HCT116 (cell line): Measurements from ENCODE around the gene PLA2R1. TPM values are rescaled to one million over a fixed set of nuclear protein-coding genes. Genes with fewer than 3 reads are reported as not detected.

Experiments
- ATAC-seq: fragments of 200-7000 bp; cut with Tn5 transposase; 2 replicates; pipeline ENCODE4 v1.9.1; 2020; ENCODE audit warnings: mild to moderate bottlenecking, moderate library complexity
- BruUV-seq: library from RNA; stranded (reverse); fragments of 400-500 nt; replicated peaks from 2 replicates; lab custom pipeline; 2021; lab: Mats Ljungman, UMichigan
- CTCF ChIA-PET: fragments of 300-600 bp; sonication (Branson Sonifier 250); formaldehyde crosslinking; loops from one replicate; lab custom pipeline; 2021; ENCODE audit warnings: antibody characterized with exemption; lab: Charles Lee
- POLR2A ChIA-PET: fragments of 300-600, 350-600 bp; sonication (Branson Sonifier 250); formaldehyde crosslinking; loops from one replicate; lab custom pipeline; 2021; ENCODE audit warnings: antibody characterized with exemption; lab: Charles Lee
- RAD21 ChIA-PET, 2 experiments: fragments of 300-600 bp; sonication (Branson Sonifier 250); formaldehyde crosslinking; loops; one replicate each; lab custom pipeline; 2023; ENCODE audit warnings: low total read pairs in 2 of 2; ENCODE audit not compliant: uncharacterized antibody in 2 of 2, unreplicated experiment in 2 of 2, low non-redundant PET in 1 of 2; lab: Charles Lee
- DNase-seq: peaks from one replicate; pipeline ENCODE4 v3.0.0-alpha.2; 2010; ENCODE audit warnings: low read depth, low spot score
- H2AFZ ChIP-seq: fragments of 200-600 bp; shearing (Covaris generic), sonication (generic); 2 replicates; pipeline ENCODE4 v1.6.1; 2017; ENCODE audit warnings: low read depth, mixed run types, mixed read lengths, antibody characterized with exemption, low read length; ENCODE audit not compliant: poor library complexity, severe bottlenecking
- H3K27ac ChIP-seq: 2 replicates; pipeline ENCODE4 v1.5.1; 2012; ENCODE audit warnings: low read depth, low read length
- H3K27me3 ChIP-seq: fragments of 200-600 bp; sonication (generic); 2 replicates; pipeline ENCODE4 v1.6.1; 2016; ENCODE audit warnings: mixed run types, low read length, mixed read lengths; ENCODE audit not compliant: insufficient read depth
- H3K36me3 ChIP-seq, 2 experiments: fragments of 200-500 bp in 1 of 2; fragments of 200-600 bp in 1 of 2; sonication (Bioruptor generic) in 1 of 2; sonication (generic) in 1 of 2; 2 replicates each; pipeline versions ENCODE4 v1.5.1 to v1.6.1; 2014 to 2016; ENCODE audit warnings: low read length in 2 of 2, inconsistent platforms in 1 of 2, mixed read lengths in 1 of 2, mixed run types in 1 of 2; ENCODE audit not compliant: insufficient read depth in 2 of 2, control insufficient read depth in 1 of 2
- H3K4me1 ChIP-seq, 2 experiments: fragments of 200-600 bp in 1 of 2; sonication (generic) in 1 of 2; 2 replicates each; pipeline versions ENCODE4 v1.5.1 to v1.6.1; 2012 to 2017; ENCODE audit warnings: low read length in 2 of 2, inconsistent platforms in 1 of 2, mild to moderate bottlenecking in 1 of 2, mixed read lengths in 1 of 2, mixed run types in 1 of 2, moderate library complexity in 1 of 2; ENCODE audit not compliant: insufficient read depth in 2 of 2, control insufficient read depth in 1 of 2
- H3K4me2 ChIP-seq: fragments of 200-600 bp; sonication (generic); 2 replicates; pipeline ENCODE4 v1.6.1; 2017; ENCODE audit warnings: mixed run types, low read length, mixed read lengths
- H3K4me3 ChIP-seq, 2 experiments: fragments of 200-600 bp in 1 of 2; sonication (generic) in 1 of 2; replicated peaks in 1 of 2; 2 replicates each; pipeline ENCODE4 v1.5.1; 2011 to 2016; ENCODE audit warnings: low read length in 2 of 2, control low read depth in 1 of 2, low read depth in 1 of 2, mild to moderate bottlenecking in 1 of 2, mixed read lengths in 1 of 2, mixed run types in 1 of 2
- H3K79me2 ChIP-seq: fragments of 200-600 bp; sonication (generic); 2 replicates; pipeline ENCODE4 v1.6.1; 2017; ENCODE audit warnings: mild to moderate bottlenecking, mixed run types, low read length, moderate library complexity, mixed read lengths; ENCODE audit not compliant: insufficient read depth
- H3K9ac ChIP-seq: fragments of 200-600 bp; sonication (generic); 2 replicates; pipeline ENCODE4 v1.6.1; 2016; ENCODE audit warnings: low read length, mixed read lengths
- H3K9me2 ChIP-seq: fragments of 200-600 bp; sonication (generic), shearing (Covaris generic); 2 replicates; pipeline ENCODE4 v1.6.1; 2017; ENCODE audit warnings: mixed run types, mild to moderate bottlenecking, moderate library complexity; ENCODE audit not compliant: insufficient read depth
- H3K9me3 ChIP-seq, 2 experiments: fragments of 200-500 bp in 1 of 2; fragments of 200-600 bp in 1 of 2; sonication (Bioruptor generic) in 1 of 2; sonication (generic) in 1 of 2; 2 replicates each; pipeline ENCODE4 v1.6.1; 2014 to 2017; ENCODE audit warnings: low read length in 2 of 2, mixed read lengths in 2 of 2, inconsistent platforms in 1 of 2, low read depth in 1 of 2, mild to moderate bottlenecking in 1 of 2, mixed run types in 1 of 2, moderate library complexity in 1 of 2; ENCODE audit not compliant: control insufficient read depth in 1 of 2, insufficient read depth in 1 of 2
- H4K20me1 ChIP-seq: fragments of 200-600 bp; sonication (generic), shearing (Covaris generic); 2 replicates; pipeline ENCODE4 v1.6.1; 2017; ENCODE audit warnings: mixed run types, mild to moderate bottlenecking, moderate library complexity; ENCODE audit not compliant: insufficient read depth
- CBX3 ChIP-seq: IDR thresholded peaks from 2 replicates; pipeline ENCODE4 v1.6.1; 2012; ENCODE audit warnings: low read depth
- CTCF ChIP-seq, 3 experiments: fragments of 200-600 bp in 1 of 3; sonication (generic) in 1 of 3; IDR thresholded peaks in 2 of 3; conservative IDR thresholded peaks in 1 of 3; 2 replicates each; pipeline ENCODE4 v1.5.1; 2012 to 2017; ENCODE audit warnings: low read depth in 2 of 3, low read length in 2 of 3, antibody characterized with exemption in 1 of 3, borderline replicate concordance in 1 of 3, control low read depth in 1 of 3, mild to moderate bottlenecking in 1 of 3, mixed read lengths in 1 of 3, mixed run types in 1 of 3, moderate library complexity in 1 of 3; ENCODE audit not compliant: insufficient read depth in 1 of 3
- EGR1 ChIP-seq: IDR thresholded peaks from 2 replicates; pipeline ENCODE4 v1.6.1; 2012; ENCODE audit warnings: low read depth
- ELF1 ChIP-seq: IDR thresholded peaks from 2 replicates; pipeline ENCODE4 v1.6.1; 2012; ENCODE audit warnings: low read depth, borderline replicate concordance
- JUND ChIP-seq: IDR thresholded peaks from 2 replicates; pipeline ENCODE4 v1.6.1; 2012
- POLR2A ChIP-seq: IDR thresholded peaks from 2 replicates; pipeline ENCODE4 v1.7.0; 2011; ENCODE audit warnings: borderline replicate concordance; ENCODE audit not compliant: insufficient read depth, insufficient read length; ENCODE audit errors: extremely low read depth
- SIN3A ChIP-seq: IDR thresholded peaks from 2 replicates; pipeline ENCODE4 v1.6.1; 2012; ENCODE audit warnings: low read depth
- TCF7L2 ChIP-seq: IDR thresholded peaks from 2 replicates; pipeline ENCODE4 v1.7.0; 2011; ENCODE audit warnings: borderline replicate concordance, inconsistent platforms; ENCODE audit not compliant: insufficient read depth, insufficient read length; ENCODE audit errors: extremely low read depth
- ZNF274 ChIP-seq: fragments of 200-500 bp; sonication (Bioruptor generic); IDR thresholded peaks from 2 replicates; pipeline ENCODE4 v1.6.1; 2014; ENCODE audit warnings: mild to moderate bottlenecking, low read depth, low read length, inconsistent platforms
- intact Hi-C: fragments of 100-400 bp; cut with micrococcal nuclease; formaldehyde crosslinking; loops from 2 replicates; pipeline ENCODE4 v1.10.0; 2022
- total RNA-seq: library from RNA; stranded (reverse); gene quantifications from one replicate; pipeline ENCODE4 v1.2.1, GENCODE V29; 2021; ENCODE audit not compliant: unreplicated experiment

The PLA2R1 gene
- total RNA-seq, 1 experiment from 2014 or later: 0.34 TPM

DNA sequence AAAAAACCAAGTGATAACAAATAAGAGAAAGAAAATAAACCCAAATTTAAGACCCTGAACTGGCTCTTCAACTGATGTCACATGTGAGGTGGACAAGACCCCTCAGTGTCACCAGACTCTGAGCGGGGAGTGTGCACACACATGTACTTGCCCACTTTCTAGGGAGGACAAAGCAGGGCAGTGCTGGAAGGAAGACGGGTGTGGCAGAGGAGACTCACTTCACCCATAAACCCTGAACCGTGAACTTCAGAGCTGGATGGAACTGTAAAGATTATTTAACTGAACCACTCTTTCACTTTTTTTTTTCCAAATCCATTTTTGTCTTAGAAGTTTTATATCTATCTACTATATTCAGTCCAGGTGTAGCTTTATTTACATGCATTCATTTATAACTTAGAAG lies 12.3 kb downstream of the PLA2R1 start (continued):
- TF ChIP-seq CTCF (IDR thresholded peaks at IDR 0.05 in 2 of 3, conservative IDR thresholded peaks at IDR 0.05 in 1 of 3; ENCODE audit: borderline replicate concordance in 1 of 3, insufficient read depth in 1 of 3, low read depth in 2 of 3, low read length in 2 of 3): no peak
- no peak for TF ChIP-seq TCF7L2
- TF ChIP-seq CBX3: no peak
- TF ChIP-seq SIN3A: no peak
- TF ChIP-seq EGR1: no peak

DNA sequence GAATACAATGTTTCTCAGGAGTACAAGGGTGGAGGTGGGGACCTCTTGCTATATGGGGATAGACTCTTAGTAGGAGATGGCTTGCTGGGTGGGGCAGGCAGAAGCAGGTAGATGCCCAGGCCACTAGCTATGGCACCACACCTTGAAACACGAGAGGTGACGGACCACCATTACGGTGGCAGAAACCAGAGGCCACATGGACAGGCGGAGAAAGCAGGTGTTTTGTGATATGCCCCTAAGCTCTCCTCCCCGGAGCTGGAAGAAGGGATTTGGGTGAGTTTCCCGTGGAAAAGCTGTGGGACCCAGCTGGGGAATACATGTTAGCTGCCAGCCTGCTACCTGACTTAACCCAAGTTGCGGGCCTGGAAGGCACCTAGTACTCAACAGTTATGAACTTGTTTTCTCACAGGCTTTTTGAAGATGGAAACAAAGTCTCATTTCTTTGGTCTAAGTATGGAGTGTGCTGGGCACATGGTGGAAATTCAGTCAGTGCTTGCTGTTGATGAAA lies 16.7 kb downstream of the PLA2R1 start:
- Histone ChIP-seq H3K9ac (no peak overlapping the region), H4K20me1 (no peaks in the 10 kb centered on the region), H3K4me3 (no peak overlapping the region), H3K27me3 (no peaks in the 10 kb centered on the region), H3K9me2 (no peaks in the 10 kb centered on the region), H3K36me3 (no peaks in the 10 kb centered on the region), H3K79me2 (no peaks in the 10 kb centered on the region), H3K4me2 (no peak overlapping the region), H3K9me3 (no peaks in the 10 kb centered on the region), H3K27ac (no peak overlapping the region), H3K4me1 (no peaks in the 10 kb centered on the region), H2AFZ (no peak overlapping the region)
- DNase-seq (no peak), ATAC-seq (no peak)
- POLR2A ChIA-PET: no interaction called here
- intact Hi-C loops: no loop called here
- RAD21 ChIA-PET: no interaction called here
- no TSS peak for BruUV-seq
- no peak for TF ChIP-seq POLR2A
- TF ChIP-seq JUND: no peak
- no peak for TF ChIP-seq EGR1
- no peak for TF ChIP-seq ZNF274
- no peak for TF ChIP-seq ELF1
- CTCF ChIA-PET: no interaction called here
